Activated CD8-positive, alpha-beta memory T cell treated with anti-CD3 and anti-CD28 coated beads, Interleukin-2, amount 10 ng/mL, durations not matched to agents 7 days and 5 days (primary cell): ENCODE measurements around the gene TARDBP. TPM values are rescaled to one million over a fixed set of nuclear protein-coding genes. Genes with fewer than 3 reads are reported as not detected.
A peak's percentile ranks its signal among the peaks of the same experiment; 100 is the strongest.

ENCODE experiments used
- ATAC-seq: fragments of 150-1000 bp; cut with Tn5 transposase; one replicate; pipeline ENCODE4 v1.10.0; 2021; ENCODE audit warnings: moderate library complexity
- CTCF ChIA-PET: fragments of 350-600 bp; sonication (Branson Sonifier 250); formaldehyde crosslinking; loops from one replicate; lab custom pipeline; 2021; ENCODE audit warnings: antibody characterized with exemption; lab: Charles Lee
- DNase-seq: peaks from one replicate; pipeline ENCODE4 v3.0.0-alpha.2; 2020
- H3K27ac Mint-ChIP-seq: one replicate; pipeline ENCODE4 v1.8.0; 2021; ENCODE audit warnings: mild to moderate bottlenecking, mixed read lengths
- H3K27me3 Mint-ChIP-seq: one replicate; pipeline ENCODE4 v1.8.0; 2021; ENCODE audit warnings: mixed read lengths
- H3K36me3 Mint-ChIP-seq: one replicate; pipeline ENCODE4 v1.8.0; 2021; ENCODE audit warnings: mild to moderate bottlenecking, mixed read lengths
- H3K4me1 Mint-ChIP-seq: one replicate; pipeline ENCODE4 v1.8.0; 2021; ENCODE audit warnings: mixed read lengths
- H3K4me3 Mint-ChIP-seq: one replicate; pipeline ENCODE4 v1.8.0; 2021; ENCODE audit warnings: mild to moderate bottlenecking, moderate library complexity, mixed read lengths
- H3K9me3 Mint-ChIP-seq: one replicate; pipeline ENCODE4 v1.8.0; 2022; ENCODE audit warnings: low read depth, mixed read lengths
- total RNA-seq, 2 experiments: library from RNA; stranded (reverse); gene quantifications; one replicate each; pipeline ENCODE4 v1.2.3, GENCODE V29; 2021

The TARDBP gene
- total RNA-seq, 2 experiments from 2014 or later = 175 to 184 TPM

GRCh38 chr1:11052839-11053757, 40.6 kb downstream of the TARDBP start:
- ATAC-seq (no peak), DNase-seq (no peak)
- Mint-ChIP-seq H3K27me3 (no peaks in the 10 kb centered on the region), H3K27ac (no peak overlapping the region), H3K4me1 (peaks cover 22% of the 10 kb centered on the region), H3K4me3 (no peak overlapping the region), H3K36me3 (peaks cover 6% of the 10 kb centered on the region), H3K9me3 (no peaks in the 10 kb centered on the region)
- CTCF ChIA-PET = interaction anchor here (0.6 to 6.2 kb wide), 3 partner anchors 15 to 185 kb away, joined by 3 to 48 read pairs (median 3); no protein-coding TSS in a partner anchor

DNA sequence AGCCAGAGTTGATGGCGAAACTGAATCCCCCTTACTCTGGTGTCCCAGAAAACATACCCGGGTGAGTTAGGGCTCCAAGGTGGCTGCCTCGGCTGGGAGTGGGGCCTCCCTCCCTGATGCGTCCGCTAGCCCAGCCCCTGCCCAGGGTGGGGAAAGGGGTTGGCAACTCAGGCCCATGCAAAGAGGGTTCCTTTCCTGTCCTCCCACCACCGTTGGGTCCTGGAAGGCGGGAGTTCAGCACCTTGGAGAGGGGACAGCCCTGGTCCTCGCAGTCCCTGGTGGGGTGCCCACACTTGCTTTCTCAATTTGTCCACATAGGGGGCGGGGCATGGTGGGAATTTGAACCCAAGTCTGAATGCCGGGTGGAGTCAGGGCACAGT, 41.3 kb downstream of the TARDBP start:
- ATAC-seq = no peak
- DNase-seq = peak; percentile 49
- peaks cover 28% of the 10 kb centered on the region for H3K4me1 Mint-ChIP-seq
- no peaks in the 10 kb centered on the region for H3K27me3 Mint-ChIP-seq
- H3K9me3 Mint-ChIP-seq = no peaks in the 10 kb centered on the region
- peaks cover 9% of the 10 kb centered on the region for H3K36me3 Mint-ChIP-seq
- CTCF ChIA-PET = interaction anchor here (0.6 to 1.0 kb wide), 2 partner anchors 16 to 185 kb away, joined by 3 read pairs; no protein-coding TSS in a partner anchor
- H3K4me3 Mint-ChIP-seq = no peak overlapping the region
- H3K27ac Mint-ChIP-seq = no peak overlapping the region

- DNase-seq (no peak), ATAC-seq (no peak)
- H3K4me1 Mint-ChIP-seq = peaks cover 32% of the 10 kb centered on the region
- H3K27ac Mint-ChIP-seq = no peak overlapping the region
- no peaks in the 10 kb centered on the region for H3K27me3 Mint-ChIP-seq
- CTCF ChIA-PET = interaction anchor here (0.6 kb wide), 1 partner anchor 16 kb away, joined by 3 read pairs; no protein-coding TSS in a partner anchor
- H3K4me3 Mint-ChIP-seq = no peak overlapping the region
- H3K9me3 Mint-ChIP-seq = no peaks in the 10 kb centered on the region
- peaks cover 9% of the 10 kb centered on the region for H3K36me3 Mint-ChIP-seq
Observed at GRCh38 chr1:11054181-11054580, 41.7 kb downstream of the TARDBP start.

DNA sequence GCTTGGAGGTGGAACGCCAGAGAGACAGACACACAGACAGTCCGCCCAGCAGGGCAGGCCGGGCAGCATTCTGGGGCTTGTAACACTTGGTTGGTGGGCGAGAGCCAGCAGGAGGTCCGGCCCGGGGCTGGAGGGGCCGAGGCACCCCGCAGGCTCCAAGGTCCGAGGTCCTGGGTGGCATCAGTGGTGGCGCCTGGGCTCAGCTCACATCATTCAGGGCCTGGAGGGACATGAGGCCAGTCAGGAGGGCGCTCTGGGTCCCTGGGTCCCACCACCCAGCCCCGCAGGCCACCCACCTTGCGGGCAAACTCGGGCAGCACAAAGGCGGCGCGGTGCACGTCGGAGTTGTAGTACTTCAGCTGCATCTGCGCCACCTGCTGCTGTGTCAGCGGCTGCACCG, 42.2 kb downstream of the TARDBP start:
- DNase-seq (no peak), ATAC-seq (no peak)
- no peak overlapping the region for H3K4me3 Mint-ChIP-seq
- no peaks in the 10 kb centered on the region for H3K9me3 Mint-ChIP-seq
- peaks cover 32% of the 10 kb centered on the region for H3K4me1 Mint-ChIP-seq
- no peaks in the 10 kb centered on the region for H3K27me3 Mint-ChIP-seq
- CTCF ChIA-PET = no interaction called here
- no peak overlapping the region for H3K27ac Mint-ChIP-seq
- peaks cover 9% of the 10 kb centered on the region for H3K36me3 Mint-ChIP-seq

GRCh38 chr1:11055676-11056075, 43.2 kb downstream of the TARDBP start:
- no peaks in the 10 kb centered on the region for H3K27me3 Mint-ChIP-seq
- H3K4me1 Mint-ChIP-seq = peaks cover 38% of the 10 kb centered on the region
- CTCF ChIA-PET = interaction anchor here (0.7 kb wide), 1 partner anchor 18 kb away, joined by 3 read pairs; no protein-coding TSS in a partner anchor
- ATAC-seq (no peak), DNase-seq (no peak)
- H3K9me3 Mint-ChIP-seq = no peaks in the 10 kb centered on the region
- no peak overlapping the region for H3K27ac Mint-ChIP-seq
- peaks cover 9% of the 10 kb centered on the region for H3K36me3 Mint-ChIP-seq
- no peak overlapping the region for H3K4me3 Mint-ChIP-seq

GRCh38 chr1:11056504-11056903, 44.0 kb downstream of the TARDBP start:
- Mint-ChIP-seq H3K9me3 (no peaks in the 10 kb centered on the region), H3K4me3 (no peak overlapping the region), H3K27me3 (no peaks in the 10 kb centered on the region), H3K4me1 (peaks cover 41% of the 10 kb centered on the region), H3K27ac (no peak overlapping the region), H3K36me3 (peaks cover 9% of the 10 kb centered on the region)
- no peak for ATAC-seq
- no peak for DNase-seq
- CTCF ChIA-PET = interaction anchor here (2.6 kb wide), 1 partner anchor 19 kb away, joined by 17 read pairs; no protein-coding TSS in a partner anchor

DNA sequence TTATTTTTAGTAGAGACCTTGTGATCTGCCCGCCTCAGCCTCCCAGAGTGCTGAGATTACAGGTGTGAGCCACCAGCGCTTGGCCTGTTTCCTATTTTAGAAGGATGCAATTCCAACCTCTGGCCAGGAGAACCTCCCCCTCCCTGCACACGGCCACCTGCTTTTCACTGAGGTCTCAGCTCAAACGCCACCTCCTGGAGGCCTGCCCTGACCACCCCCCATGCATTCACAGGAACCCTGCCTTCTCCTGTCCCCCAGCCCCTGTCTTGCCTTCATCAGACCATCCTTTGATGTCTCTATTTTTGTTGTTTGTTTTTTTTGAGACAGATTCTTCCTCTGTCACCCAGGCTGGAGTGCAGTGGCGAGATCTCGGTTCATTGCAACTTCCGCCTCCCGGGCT, 45.0 kb downstream of the TARDBP start:
- H3K4me3 Mint-ChIP-seq = no peak overlapping the region
- no peak for ATAC-seq
- H3K4me1 Mint-ChIP-seq = peaks cover 42% of the 10 kb centered on the region
- no peak for DNase-seq
- H3K27me3 Mint-ChIP-seq = no peaks in the 10 kb centered on the region
- H3K36me3 Mint-ChIP-seq = peaks cover 12% of the 10 kb centered on the region
- H3K9me3 Mint-ChIP-seq = no peaks in the 10 kb centered on the region
- H3K27ac Mint-ChIP-seq = no peak overlapping the region
- CTCF ChIA-PET = interaction anchor here (2.6 kb wide), 1 partner anchor 20 kb away, joined by 17 read pairs; no protein-coding TSS in a partner anchor

DNA sequence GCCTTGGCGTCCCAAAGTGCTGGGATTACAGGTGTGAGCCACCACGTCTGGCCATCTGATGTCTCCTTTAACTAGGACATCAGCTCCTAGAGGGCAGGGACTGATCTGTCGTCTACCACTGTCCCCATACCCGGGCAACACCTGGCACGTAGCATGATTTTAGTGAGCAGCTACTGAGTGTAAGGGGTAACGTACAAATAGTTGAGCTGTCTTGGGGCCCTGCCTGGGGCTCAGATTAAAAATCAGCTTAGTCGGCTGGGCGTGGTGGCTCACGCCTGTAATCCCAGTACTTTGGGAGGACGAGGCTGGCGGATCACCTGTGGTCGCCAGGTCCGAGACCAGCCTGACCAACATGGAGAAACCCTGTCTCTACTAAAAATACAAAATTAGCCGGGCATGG, 45.6 kb downstream of the TARDBP start:
- Mint-ChIP-seq H3K4me1 (peaks cover 46% of the 10 kb centered on the region), H3K4me3 (peak overlapping the region; percentile 90), H3K36me3 (peaks cover 16% of the 10 kb centered on the region), H3K9me3 (no peaks in the 10 kb centered on the region), H3K27ac (no peak overlapping the region), H3K27me3 (no peaks in the 10 kb centered on the region)
- CTCF ChIA-PET = interaction anchor here (0.8 to 2.6 kb wide), 2 partner anchors 20 to 584 kb away, joined by 3 to 17 read pairs; no protein-coding TSS in a partner anchor
- DNase-seq (no peak), ATAC-seq (no peak)

GRCh38 chr1:11058595-11059154, 46.2 kb downstream of the TARDBP start:
- ATAC-seq (no peak), DNase-seq (no peak)
- H3K36me3 Mint-ChIP-seq = peaks cover 18% of the 10 kb centered on the region
- CTCF ChIA-PET = interaction anchor here (0.8 to 2.6 kb wide), 2 partner anchors 21 to 583 kb away, joined by 3 to 17 read pairs; no protein-coding TSS in a partner anchor
- peak overlapping the region; percentile 90 for H3K4me3 Mint-ChIP-seq
- no peaks in the 10 kb centered on the region for H3K9me3 Mint-ChIP-seq
- peaks cover 53% of the 10 kb centered on the region for H3K4me1 Mint-ChIP-seq
- H3K27me3 Mint-ChIP-seq = no peaks in the 10 kb centered on the region
- H3K27ac Mint-ChIP-seq = peak overlapping the region; percentile 78

DNA sequence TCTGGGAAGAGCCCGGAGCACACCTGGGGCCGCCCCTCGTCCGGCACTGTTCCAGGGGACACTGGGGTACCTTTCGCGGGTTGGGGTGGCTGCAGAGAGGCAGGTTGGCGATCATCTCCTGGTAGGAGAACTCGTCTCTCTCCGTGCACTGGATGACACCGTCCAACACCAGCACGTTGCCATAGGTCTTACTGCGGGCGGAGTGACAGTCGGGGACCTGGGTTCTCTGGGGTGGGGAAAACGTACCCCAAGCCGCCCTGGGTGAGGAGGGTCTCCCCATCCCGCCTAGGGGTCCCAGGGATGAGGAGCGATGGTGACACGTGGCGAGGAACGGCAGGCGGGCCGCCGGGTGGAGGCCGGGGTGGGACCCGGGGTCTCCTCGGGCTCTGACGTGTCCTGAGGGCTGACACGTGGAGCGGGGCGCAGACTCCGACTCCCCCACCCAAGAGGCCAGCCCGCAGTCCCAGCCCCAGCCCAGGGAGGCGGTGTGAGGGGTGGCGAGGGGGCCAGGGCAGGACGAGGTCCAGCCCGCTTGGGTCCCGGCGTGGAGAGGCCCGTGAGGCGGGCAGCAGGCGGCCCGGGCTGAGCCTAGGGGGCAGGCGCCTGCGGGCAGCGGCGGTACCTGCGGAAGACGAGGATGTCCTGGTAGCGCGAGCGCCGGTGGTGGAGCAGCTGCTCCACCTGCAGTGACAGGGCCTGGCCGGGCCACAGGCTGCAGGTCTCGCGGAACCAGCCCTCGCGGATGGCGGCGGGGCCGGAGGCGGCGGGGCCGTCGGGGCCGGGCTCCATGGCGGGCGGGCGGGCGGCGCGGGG, 46.9 kb downstream of the TARDBP start:
- ATAC-seq (no peak), DNase-seq (no peak)
- Mint-ChIP-seq H3K4me3 (peak overlapping the region; percentile 90), H3K9me3 (no peaks in the 10 kb centered on the region), H3K27ac (peak overlapping the region; percentile 78), H3K27me3 (no peaks in the 10 kb centered on the region), H3K36me3 (peaks cover 19% of the 10 kb centered on the region), H3K4me1 (peaks cover 57% of the 10 kb centered on the region)
- CTCF ChIA-PET = interaction anchor here (0.6 to 6.8 kb wide), 3 partner anchors 8 to 24 kb away, joined by 3 to 75 read pairs (median 3); no protein-coding TSS in a partner anchor

- Mint-ChIP-seq H3K4me1 (peaks cover 61% of the 10 kb centered on the region), H3K4me3 (peak within 1 kb of the TSS; percentile 90), H3K36me3 (peaks cover 22% of the 10 kb centered on the region), H3K27me3 (no peaks in the 10 kb centered on the region), H3K9me3 (no peaks in the 10 kb centered on the region), H3K27ac (peak within 1 kb of the TSS; percentile 93)
- CTCF ChIA-PET = interaction anchor here (0.6 to 6.8 kb wide), 13 partner anchors 9 to 590 kb away, joined by 3 to 75 read pairs (median 4); partner anchors contain the start of gene EXOSC10
- peak; percentile 92 for DNase-seq
- peak; percentile 94 for ATAC-seq
Observed at GRCh38 chr1:11059968-11060830, 47.7 kb downstream of the TARDBP start, which contains the start of gene SRM. SRM (minus strand) TSS chr1:11060018; CDS start chr1:11059943, 75 bp downstream.
